B cell (primary cell): ENCODE measurements around the gene THUMPD3. TPM values are rescaled to one million over a fixed set of nuclear protein-coding genes. Genes with fewer than 3 reads are reported as not detected.

ENCODE experiments used
- ATAC-seq: fragments of 200-7000 bp; cut with Tn5 transposase; one replicate; pipeline ENCODE4 v1.10.0; 2021; ENCODE audit warnings: low read depth, mild to moderate bottlenecking, moderate number of reproducible peaks, moderate library complexity
- CTCF ChIA-PET: fragments of 350-600 bp; sonication (Branson Sonifier 250); formaldehyde crosslinking; loops from one replicate; lab custom pipeline; 2021; ENCODE audit warnings: antibody characterized with exemption, inconsistent platforms; lab: Charles Lee
- POLR2A ChIA-PET: fragments of 350-600 bp; sonication (Branson Sonifier 250); formaldehyde crosslinking; loops from one replicate; lab custom pipeline; 2021; ENCODE audit warnings: antibody characterized with exemption; lab: Charles Lee
- DNase-seq: peaks from one replicate; pipeline ENCODE4 v3.0.0; 2013
- H2AFZ ChIP-seq: 2 replicates; pipeline ENCODE4 v1.6.1; 2012; ENCODE audit warnings: mild to moderate bottlenecking, low read depth, low read length; ENCODE audit not compliant: insufficient read depth, poor library complexity, severe bottlenecking
- H3K27ac ChIP-seq, 2 donors: 1 replicate in 1 of 2; 2 replicates in 1 of 2; pipeline ENCODE4 v1.5.1; 2012 to 2013; ENCODE audit warnings: low read length in 2 of 2, mild to moderate bottlenecking in 2 of 2, moderate library complexity in 1 of 2
- H3K27me3 ChIP-seq, 4 experiments: fragments of 200-600 bp in 1 of 4; sonication (generic) in 1 of 4; replicated peaks in 1 of 4; 1 replicate in 2 of 4; 2 replicates in 2 of 4; pipeline versions ENCODE4 v1.6.1 to v1.7.0; 2013 to 2016; ENCODE audit warnings: low read length in 3 of 4, mild to moderate bottlenecking in 2 of 4, mixed read lengths in 1 of 4, moderate library complexity in 1 of 4; ENCODE audit not compliant: insufficient read depth in 4 of 4, control insufficient read depth in 3 of 4; ENCODE audit errors: control extremely low read depth in 1 of 4
- H3K36me3 ChIP-seq, 2 experiments: replicated peaks in 1 of 2; 1 replicate in 1 of 2; 2 replicates in 1 of 2; pipeline versions ENCODE4 v1.6.1 to v1.7.1; 2013; ENCODE audit warnings: low read length in 1 of 2; ENCODE audit not compliant: insufficient read depth in 2 of 2, control insufficient read depth in 1 of 2; ENCODE audit errors: control extremely low read depth in 1 of 2, extremely low read depth in 1 of 2
- H3K4me1 ChIP-seq, 2 donors: fragments of 200-600 bp in 1 of 2; sonication (generic) in 1 of 2; 1 replicate in 1 of 2; 2 replicates in 1 of 2; pipeline versions ENCODE4 v1.5.1 to v1.6.1; 2013 to 2017; ENCODE audit warnings: low read length in 2 of 2; ENCODE audit not compliant: control insufficient read depth in 2 of 2, insufficient read depth in 2 of 2
- H3K4me2 ChIP-seq: replicated peaks from 2 replicates; pipeline ENCODE3; 2012; ENCODE audit warnings: mild to moderate bottlenecking, low read depth, low read length; ENCODE audit not compliant: poor library complexity, severe bottlenecking
- H3K4me3 ChIP-seq, 5 experiments: fragments of 200-600 bp in 1 of 5; sonication (generic) in 1 of 5; 1 replicate in 3 of 5; 2 replicates in 2 of 5; pipeline versions ENCODE4 v1.5.1 to v1.7.0; 2011 to 2016; ENCODE audit warnings: low read length in 4 of 5, mild to moderate bottlenecking in 4 of 5, low read depth in 2 of 5, control low read depth in 1 of 5, moderate library complexity in 1 of 5; ENCODE audit not compliant: insufficient read depth in 1 of 5; ENCODE audit errors: control extremely low read depth in 1 of 5, extremely low read depth in 1 of 5
- H3K79me2 ChIP-seq: fragments of 200-600 bp; sonication (generic); one replicate; pipeline ENCODE4 v1.6.0; 2016; ENCODE audit warnings: low read length; ENCODE audit not compliant: control insufficient read depth, insufficient read depth
- H3K9ac ChIP-seq: fragments of 200-600 bp; sonication (generic); 2 replicates; pipeline ENCODE4 v1.6.1; 2017; ENCODE audit warnings: mild to moderate bottlenecking, low read length, moderate library complexity
- H3K9me3 ChIP-seq, 3 donors: one replicate each; pipeline versions ENCODE4 v1.6.1 to v1.7.1; 2013; ENCODE audit warnings: low read length in 2 of 3; ENCODE audit not compliant: control insufficient read depth in 2 of 3, insufficient read depth in 1 of 3; ENCODE audit errors: control extremely low read depth in 1 of 3
- H4K20me1 ChIP-seq: 2 replicates; pipeline ENCODE4 v1.6.0; 2012; ENCODE audit warnings: mild to moderate bottlenecking, low read length; ENCODE audit not compliant: insufficient read depth, control insufficient read depth, poor library complexity, severe bottlenecking
- H3K27ac Mint-ChIP-seq: one replicate; pipeline ENCODE4 v1.8.0; 2021; ENCODE audit warnings: mixed read lengths
- H3K27me3 Mint-ChIP-seq: one replicate; pipeline ENCODE4 v1.8.0; 2021; ENCODE audit warnings: mixed read lengths
- H3K4me1 Mint-ChIP-seq: one replicate; pipeline ENCODE4 v1.8.0; 2021; ENCODE audit warnings: mixed read lengths
- H3K4me3 Mint-ChIP-seq: one replicate; pipeline ENCODE4 v1.8.0; 2021; ENCODE audit warnings: mixed read lengths
- H3K9me3 Mint-ChIP-seq: one replicate; pipeline ENCODE4 v1.8.0; 2022; ENCODE audit warnings: mixed read lengths; ENCODE audit not compliant: insufficient read depth
- CTCF ChIP-seq: fragments of 200-600 bp; IDR thresholded peaks from one replicate; pipeline ENCODE4 v1.8.0; 2022; ENCODE audit warnings: antibody characterized with exemption, mild to moderate bottlenecking
- EZH2 ChIP-seq: IDR thresholded peaks from 2 replicates; pipeline ENCODE4 v1.6.1; 2012; ENCODE audit warnings: borderline replicate concordance, low read depth, mild to moderate bottlenecking, moderate library complexity, low read length; ENCODE audit not compliant: insufficient read depth, poor library complexity, severe bottlenecking
- WGBS: methylation state at CpG from one replicate; pipeline ENCODE4 v1.1.5; 2013; ENCODE audit warnings: missing lambda C conversion rate; ENCODE audit not compliant: insufficient coverage; 5-methylcytosine and 5-hydroxymethylcytosine counted together
- intact Hi-C: fragments of 100-400 bp; cut with micrococcal nuclease; formaldehyde crosslinking; loops from one replicate; pipeline ENCODE4 v1.10.0; 2022
- polyA plus RNA-seq: library from polyadenylated mRNA; depleted of rRNA; stranded (reverse); fragments of >200 nt; gene quantifications from 2 replicates; pipeline ENCODE4 v1.2.3, GENCODE V29; 2012
- total RNA-seq, 2 donors: library from RNA; stranded (reverse); fragments of 120-200 nt in 1 of 2; gene quantifications; 1 replicate in 1 of 2; 2 replicates in 1 of 2; pipeline versions ENCODE4 v1.2.3 to v1.2.4, GENCODE V29; 2013 to 2022

Gene THUMPD3
- total and polyA plus RNA-seq, 2 donors (not counting 1 experiment from before 2014, with no cell fraction given) = 10.1 to 32.1 TPM

- no peak overlapping the region for H3K9ac ChIP-seq
- H3K27ac Mint-ChIP-seq = no peak overlapping the region
Measured at GRCh38 chr3:9339761-9340471, 22.9 kb upstream of the THUMPD3 start.

More at GRCh38 chr3:9339761-9340471, 22.9 kb upstream of the THUMPD3 start:
- no peak for TF ChIP-seq EZH2
- TF ChIP-seq CTCF = no peak
- Histone ChIP-seq H3K9me3 (peaks cover 0 to 2% (median 0%) of the 10 kb centered on the region in 3 donors), H3K79me2 (no peaks in the 10 kb centered on the region), H3K36me3 (no peaks in the 10 kb centered on the region), H3K4me3 (no peak overlapping the region), H3K27me3 (no peaks in the 10 kb centered on the region), H3K27ac (no peak overlapping the region), H2AFZ (no peak overlapping the region), H3K4me2 (no peak overlapping the region), H3K4me1 (no peaks in the 10 kb centered on the region), H4K20me1 (no peaks in the 10 kb centered on the region)
- no peak overlapping the region for H3K4me3 Mint-ChIP-seq
- no peaks in the 10 kb centered on the region for H3K4me1 Mint-ChIP-seq
- intact Hi-C loops = no loop called here
- H3K27me3 Mint-ChIP-seq = peaks cover 3% of the 10 kb centered on the region
- POLR2A ChIA-PET = no interaction called here
- ATAC-seq (no peak), DNase-seq (no peak)
- WGBS = no CpG with 5 or more reads among the region's 1 CpG
- no peaks in the 10 kb centered on the region for H3K9me3 Mint-ChIP-seq
- CTCF ChIA-PET = interaction anchor here (0.9 kb wide), 1 partner anchor 13 kb away, joined by 3 read pairs; no protein-coding TSS in a partner anchor
